K562 (cell line): Measurements from ENCODE around the gene INPP4B. TPM values are rescaled to one million over a fixed set of nuclear protein-coding genes. Genes with fewer than 3 reads are reported as not detected.

Source experiments
- ATAC-seq: fragments of 200-7000 bp; cut with Tn5 transposase; 3 replicates; pipeline ENCODE4 v1.9.1; 2020; ENCODE audit warnings: moderate library complexity
- BruUV-seq: library from RNA; stranded (reverse); fragments of 400-500 nt; replicated peaks from 2 replicates; lab custom pipeline; 2021; lab: Mats Ljungman, UMichigan
- CTCF ChIA-PET: fragments of 300-600 bp; formaldehyde crosslinking; extraction: SDS; loops from one replicate; lab custom pipeline; 2021; ENCODE audit warnings: low intra/inter-chr PET ratio; lab: Yijun Ruan, JAX
- POLR2A ChIA-PET: fragments of 300-600, 350-650 bp; sonication (Branson Sonifier 250); formaldehyde crosslinking; extraction: SDS; loops from one replicate; lab custom pipeline; 2021; ENCODE audit warnings: antibody characterized with exemption, inconsistent platforms; lab: Yijun Ruan, JAX
- DNase-seq, 4 experiments: peaks; one replicate each; pipeline versions ENCODE4 v3.0.0 to v3.0.0-alpha.2; 2011 to 2018; ENCODE audit warnings: low spot score in 3 of 4, mixed read lengths in 3 of 4; ENCODE audit errors: extremely low read depth in 1 of 4
- FAIRE-seq: peaks from 2 replicates; lab custom pipeline; 2011; peaks lifted over from hg19 to GRCh38; lab: Jason Lieb, UNC
- H2AFZ ChIP-seq: 2 replicates; pipeline ENCODE4 v1.6.0; 2011; ENCODE audit warnings: low read depth, low read length, control low read depth, inconsistent platforms
- H3K27ac ChIP-seq: fragments of 200-600 bp; 3 replicates; pipeline ENCODE4 v1.8.0; 2011; ENCODE audit warnings: low read depth, mild to moderate bottlenecking, control low read depth, inconsistent platforms, low read length, moderate library complexity, mixed read lengths; ENCODE audit errors: extremely low read depth
- H3K27me3 ChIP-seq, 2 experiments: fragments of 300-600 bp in 1 of 2; 2 replicates in 1 of 2; 3 replicates in 1 of 2; pipeline versions ENCODE4 v1.6.0 to v1.8.0; 2011; ENCODE audit warnings: inconsistent platforms in 2 of 2, low read length in 2 of 2, mild to moderate bottlenecking in 1 of 2, mixed read lengths in 1 of 2, moderate library complexity in 1 of 2; ENCODE audit not compliant: control insufficient read depth in 2 of 2, insufficient read depth in 2 of 2
- H3K36me3 ChIP-seq: fragments of 300-600 bp; 3 replicates; pipeline ENCODE4 v1.8.0; 2011; ENCODE audit warnings: mild to moderate bottlenecking, low read length, inconsistent platforms; ENCODE audit not compliant: control insufficient read depth, insufficient read depth
- H3K4me1 ChIP-seq, 2 experiments: fragments of 200-600 bp in 1 of 2; replicated peaks in 1 of 2; 2 replicates in 1 of 2; 3 replicates in 1 of 2; pipeline versions ENCODE4 v1.5.1 to v1.8.0; 2011; ENCODE audit warnings: inconsistent platforms in 2 of 2, low read length in 2 of 2, mild to moderate bottlenecking in 1 of 2, mixed read lengths in 1 of 2, moderate library complexity in 1 of 2; ENCODE audit not compliant: control insufficient read depth in 2 of 2, insufficient read depth in 2 of 2
- H3K4me2 ChIP-seq: 2 replicates; pipeline ENCODE4 v1.6.1; 2011; ENCODE audit warnings: low read length, control low read depth, inconsistent platforms, mixed read lengths; ENCODE audit not compliant: insufficient read depth
- H3K4me3 ChIP-seq: fragments of 200-600 bp; sonication (generic), shearing (Covaris generic); 2 replicates; pipeline ENCODE4 v1.5.1; 2016; ENCODE audit warnings: control low read depth, inconsistent platforms
- H3K79me2 ChIP-seq: fragments of 200-600 bp; 3 replicates; pipeline ENCODE4 v1.8.0; 2011; ENCODE audit warnings: low read length, inconsistent platforms; ENCODE audit not compliant: control insufficient read depth, insufficient read depth
- H3K9ac ChIP-seq, 2 experiments: 2 replicates each; pipeline versions ENCODE4 v1.6.0 to v1.6.1; 2011; ENCODE audit warnings: low read depth in 2 of 2, low read length in 2 of 2, control low read depth in 1 of 2, inconsistent platforms in 1 of 2, mild to moderate bottlenecking in 1 of 2, mixed read lengths in 1 of 2; ENCODE audit not compliant: insufficient read depth in 1 of 2
- H3K9me1 ChIP-seq: one replicate; pipeline ENCODE4 v1.6.0; 2011; ENCODE audit warnings: inconsistent platforms, mild to moderate bottlenecking, low read length, moderate library complexity; ENCODE audit not compliant: control insufficient read depth, insufficient read depth
- H3K9me3 ChIP-seq: replicated peaks from 2 replicates; pipeline ENCODE4 v1.5.1; 2011; ENCODE audit warnings: low read depth, low read length, inconsistent platforms; ENCODE audit not compliant: control insufficient read depth, insufficient read depth
- H4K20me1 ChIP-seq: replicated peaks from 2 replicates; pipeline ENCODE4 v1.6.1; 2011; ENCODE audit warnings: low read length, inconsistent platforms, mixed read lengths; ENCODE audit not compliant: control insufficient read depth, insufficient read depth
- FIP1L1 ChIP-seq: fragments of 200-400 bp; formaldehyde crosslinking; IDR thresholded peaks from 2 replicates; pipeline ENCODE4 v1.6.1; 2018; ENCODE audit warnings: mild to moderate bottlenecking, low read depth, low read length; ENCODE audit not compliant: poor library complexity, severe bottlenecking
- FOXJ2 ChIP-seq: fragments of 200-800 bp; sonication (Bioruptor generic); IDR thresholded peaks from 2 replicates; pipeline ENCODE4 v1.6.1; 2016; ENCODE audit warnings: missing genetic modification characterization, missing compliant biosample characterization
- MAFK ChIP-seq: IDR thresholded peaks from 2 replicates; pipeline ENCODE4 v1.6.1; 2011; ENCODE audit warnings: low read length, improper control_type of control experiment
- NBN ChIP-seq: fragments of 450-650 bp; IDR thresholded peaks from 2 replicates; pipeline ENCODE4 v1.6.1; 2016; ENCODE audit warnings: low read depth, mild to moderate bottlenecking
- RB1 ChIP-seq: fragments of 450-650 bp; IDR thresholded peaks from 2 replicates; pipeline ENCODE4 v1.6.1; 2017; ENCODE audit warnings: low read depth, mild to moderate bottlenecking
- TAF7 ChIP-seq: fragments of 450-650 bp; IDR thresholded peaks from 2 replicates; pipeline ENCODE4 v1.6.1; 2016; ENCODE audit warnings: missing genetic modification characterization, missing compliant biosample characterization
- ZNF263 ChIP-seq: sonication (generic); formaldehyde crosslinking; IDR thresholded peaks from 2 replicates; pipeline ENCODE4 v1.8.0; 2022; ENCODE audit warnings: mild to moderate bottlenecking, missing genetic modification reagents, borderline replicate concordance
- ZNF282 ChIP-seq: sonication (generic); formaldehyde crosslinking; IDR thresholded peaks from 2 replicates; pipeline ENCODE4 v1.8.1; 2023; ENCODE audit warnings: missing genetic modification reagents
- ZNF699 ChIP-seq: fragments of 250-450 bp; sonication (Bioruptor Pico); IDR thresholded peaks from 2 replicates; pipeline ENCODE4 v1.8.0; 2021; ENCODE audit warnings: mild to moderate bottlenecking, moderate library complexity; ENCODE audit not compliant: insufficient replicate concordance
- WGBS: fragments of 100-300 bp; shearing (Covaris generic); methylation state at CpG from one replicate; pipeline ENCODE4 v1.1.6; 2016; ENCODE audit warnings: low coverage, mixed read lengths; ENCODE audit not compliant: insufficient coverage; ENCODE audit errors: missing lambda C conversion rate; 5-methylcytosine and 5-hydroxymethylcytosine counted together
- in situ Hi-C: fragments of 300-500 bp; cut with MboI; formaldehyde crosslinking; loops from 4 replicates; pipeline ENCODE4 v1.15.0; 2018; ENCODE audit warnings: inconsistent platforms, mixed read lengths
- intact Hi-C: fragments of 100-400 bp; cut with micrococcal nuclease; formaldehyde crosslinking; loops from 2 replicates; pipeline ENCODE4 v1.14.2; 2022
- polyA plus RNA-seq, 8 experiments: library from polyadenylated mRNA; depleted of rRNA in 4 of 8; stranded (reverse) in 5 of 8; unstranded in 3 of 8; fragments of >200 nt; fragmentation: Nextera tagmentation in 2 of 8; fragmentation: Illumina TruSeq in 1 of 8; extraction: Ambion mirVana in 2 of 8; extraction: Trizol in 1 of 8; gene quantifications; 2 replicates each; pipeline versions ENCODE4 v1.2.1 to v1.2.3, GENCODE V29; 2011 to 2014; ENCODE audit warnings: inconsistent platforms in 1 of 8, missing spikeins in 1 of 8
- total RNA-seq, 7 experiments: library from RNA; depleted of rRNA in 6 of 7; stranded (reverse); fragments of >200 nt in 6 of 7; fragmentation: Illumina TruSeq in 2 of 7; extraction: Trizol in 2 of 7; gene quantifications; 2 replicates each; pipeline versions ENCODE4 v1.2.1 to v1.2.3, GENCODE V29; 2011 to 2021; ENCODE audit warnings: low replicate concordance in 1 of 7
- TF ChIP-seq, protein P1 (sequence below): sonication (generic); formaldehyde crosslinking; IDR thresholded peaks from 2 replicates; pipeline ENCODE4 v1.8.0; 2022; ENCODE audit warnings: mild to moderate bottlenecking, low read depth, missing genetic modification reagents
- TF ChIP-seq, protein P2 (sequence below), 2 experiments: fragments of 450-650 bp; formaldehyde crosslinking in 1 of 2; IDR thresholded peaks; 2 replicates each; pipeline versions ENCODE4 v1.4.0 to v1.6.1; 2014 to 2020; ENCODE audit warnings: mild to moderate bottlenecking in 2 of 2, borderline replicate concordance in 1 of 2, low read depth in 1 of 2
- TF ChIP-seq, protein P3 (sequence below): fragments of 450-650 bp; IDR thresholded peaks from 2 replicates; pipeline ENCODE4 v1.6.1; 2016; ENCODE audit warnings: antibody characterized with exemption

Gene INPP4B
- total and polyA plus RNA-seq, 9 of the 15 experiments (the other 6 are each of a cell fraction or from before 2014, with no cell fraction given): 0.04 to 0.11 TPM; not detected in 7

DNA sequence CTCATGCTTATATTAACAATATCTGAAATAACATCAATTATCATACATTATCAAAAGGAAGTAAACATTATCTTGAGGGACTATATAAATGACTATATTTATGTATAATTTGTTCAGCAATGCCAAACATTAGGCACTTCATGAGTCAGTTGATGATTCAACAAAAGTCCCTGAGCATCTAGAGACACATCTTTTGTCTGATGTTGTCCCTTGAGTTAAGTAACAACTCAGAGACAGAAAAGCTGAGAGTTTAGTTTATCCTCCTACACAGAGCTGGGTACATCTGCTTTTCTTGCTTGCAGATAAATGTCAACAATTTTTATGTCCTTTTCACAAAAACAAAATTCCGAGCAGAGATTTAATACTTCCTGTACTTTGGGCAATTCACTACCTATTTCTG is 311.1 kb downstream of the INPP4B start:
- Histone ChIP-seq H3K4me1 (no peaks in the 10 kb centered on the region), H3K9me3 (no peaks in the 10 kb centered on the region), H3K79me2 (no peaks in the 10 kb centered on the region), H3K4me2 (no peak overlapping the region), H3K36me3 (no peaks in the 10 kb centered on the region), H3K27ac (no peak overlapping the region), H4K20me1 (no peaks in the 10 kb centered on the region), H3K27me3 (no peaks in the 10 kb centered on the region), H3K9me1 (no peaks in the 10 kb centered on the region), H3K4me3 (no peak overlapping the region), H2AFZ (no peak overlapping the region), H3K9ac (no peak overlapping the region)
- CTCF ChIA-PET: no interaction called here
- in situ Hi-C loops (no loop called here), intact Hi-C loops (no loop called here)
- FAIRE-seq (no peak), ATAC-seq (no peak), DNase-seq (no peak)
- POLR2A ChIA-PET: no interaction called here
- 0% methylated on average over 1 of the region's 1 CpG for WGBS
- BruUV-seq: no TSS peak
- TF ChIP-seq RB1 (no peak), ZNF263 (CRISPR knock-in tag) (no peak), MAFK (no peak), ZNF699 (CRISPR knock-in tag) (no peak), FIP1L1 (no peak), ZNF282 (CRISPR knock-in tag) (no peak), TAF7 (tag) (no peak), NBN (no peak), FOXJ2 (tag) (no peak)
- TF ChIP-seq, protein P1, sequence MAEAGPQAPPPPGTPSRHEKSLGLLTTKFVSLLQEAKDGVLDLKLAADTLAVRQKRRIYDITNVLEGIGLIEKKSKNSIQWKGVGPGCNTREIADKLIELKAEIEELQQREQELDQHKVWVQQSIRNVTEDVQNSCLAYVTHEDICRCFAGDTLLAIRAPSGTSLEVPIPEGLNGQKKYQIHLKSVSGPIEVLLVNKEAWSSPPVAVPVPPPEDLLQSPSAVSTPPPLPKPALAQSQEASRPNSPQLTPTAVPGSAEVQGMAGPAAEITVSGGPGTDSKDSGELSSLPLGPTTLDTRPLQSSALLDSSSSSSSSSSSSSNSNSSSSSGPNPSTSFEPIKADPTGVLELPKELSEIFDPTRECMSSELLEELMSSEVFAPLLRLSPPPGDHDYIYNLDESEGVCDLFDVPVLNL (CRISPR knock-in tag): no peak
- TF ChIP-seq, protein P2, sequence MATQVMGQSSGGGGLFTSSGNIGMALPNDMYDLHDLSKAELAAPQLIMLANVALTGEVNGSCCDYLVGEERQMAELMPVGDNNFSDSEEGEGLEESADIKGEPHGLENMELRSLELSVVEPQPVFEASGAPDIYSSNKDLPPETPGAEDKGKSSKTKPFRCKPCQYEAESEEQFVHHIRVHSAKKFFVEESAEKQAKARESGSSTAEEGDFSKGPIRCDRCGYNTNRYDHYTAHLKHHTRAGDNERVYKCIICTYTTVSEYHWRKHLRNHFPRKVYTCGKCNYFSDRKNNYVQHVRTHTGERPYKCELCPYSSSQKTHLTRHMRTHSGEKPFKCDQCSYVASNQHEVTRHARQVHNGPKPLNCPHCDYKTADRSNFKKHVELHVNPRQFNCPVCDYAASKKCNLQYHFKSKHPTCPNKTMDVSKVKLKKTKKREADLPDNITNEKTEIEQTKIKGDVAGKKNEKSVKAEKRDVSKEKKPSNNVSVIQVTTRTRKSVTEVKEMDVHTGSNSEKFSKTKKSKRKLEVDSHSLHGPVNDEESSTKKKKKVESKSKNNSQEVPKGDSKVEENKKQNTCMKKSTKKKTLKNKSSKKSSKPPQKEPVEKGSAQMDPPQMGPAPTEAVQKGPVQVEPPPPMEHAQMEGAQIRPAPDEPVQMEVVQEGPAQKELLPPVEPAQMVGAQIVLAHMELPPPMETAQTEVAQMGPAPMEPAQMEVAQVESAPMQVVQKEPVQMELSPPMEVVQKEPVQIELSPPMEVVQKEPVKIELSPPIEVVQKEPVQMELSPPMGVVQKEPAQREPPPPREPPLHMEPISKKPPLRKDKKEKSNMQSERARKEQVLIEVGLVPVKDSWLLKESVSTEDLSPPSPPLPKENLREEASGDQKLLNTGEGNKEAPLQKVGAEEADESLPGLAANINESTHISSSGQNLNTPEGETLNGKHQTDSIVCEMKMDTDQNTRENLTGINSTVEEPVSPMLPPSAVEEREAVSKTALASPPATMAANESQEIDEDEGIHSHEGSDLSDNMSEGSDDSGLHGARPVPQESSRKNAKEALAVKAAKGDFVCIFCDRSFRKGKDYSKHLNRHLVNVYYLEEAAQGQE (IDR thresholded peaks at IDR 0.05; ENCODE audit: borderline replicate concordance): no peak
- TF ChIP-seq, protein P2 (CRISPR knock-in tag; IDR thresholded peaks at IDR 0.05; ENCODE audit: low read depth): no peak
- TF ChIP-seq, protein P3, sequence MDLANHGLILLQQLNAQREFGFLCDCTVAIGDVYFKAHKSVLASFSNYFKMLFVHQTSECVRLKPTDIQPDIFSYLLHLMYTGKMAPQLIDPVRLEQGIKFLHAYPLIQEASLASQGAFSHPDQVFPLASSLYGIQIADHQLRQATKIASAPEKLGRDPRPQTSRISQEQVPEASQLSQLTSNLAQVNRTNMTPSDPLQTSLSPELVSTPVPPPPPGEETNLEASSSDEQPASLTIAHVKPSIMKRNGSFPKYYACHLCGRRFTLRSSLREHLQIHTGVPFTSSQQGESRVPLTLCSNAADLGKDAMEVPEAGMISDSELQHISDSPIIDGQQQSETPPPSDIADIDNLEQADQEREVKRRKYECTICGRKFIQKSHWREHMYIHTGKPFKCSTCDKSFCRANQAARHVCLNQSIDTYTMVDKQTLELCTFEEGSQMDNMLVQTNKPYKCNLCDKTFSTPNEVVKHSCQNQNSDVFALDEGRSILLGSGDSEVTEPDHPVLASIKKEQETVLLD: no peak
